GM19324 (cell line): ENCODE measurements around the gene ADAMTS14.

Source experiments
- ATAC-seq: cut with Tn5 transposase; IDR thresholded peaks from one replicate; pipeline ENCODE4 v1.9.1; 2021; ENCODE audit warnings: mild to moderate bottlenecking, moderate library complexity; ENCODE audit not compliant: unreplicated experiment, low FRiP score

Gene ADAMTS14

GRCh38 chr10:70744617-70745143 lies 72.4 kb downstream of the ADAMTS14 start:
- no peak for ATAC-seq

- no peak for ATAC-seq
Observed at GRCh38 chr10:70745555-70745954, 73.2 kb downstream of the ADAMTS14 start.

- no peak for ATAC-seq
Observed at GRCh38 chr10:70747192-70747965, 75.1 kb downstream of the ADAMTS14 start.

GRCh38 chr10:70748305-70748704 lies 76.0 kb downstream of the ADAMTS14 start:
- ATAC-seq: no peak

GRCh38 chr10:70748801-70749573 lies 76.7 kb downstream of the ADAMTS14 start:
- ATAC-seq: no peak

GRCh38 chr10:70749756-70750155 lies 77.5 kb downstream of the ADAMTS14 start:
- no peak for ATAC-seq

- ATAC-seq: no peak
Observed at GRCh38 chr10:70750156-70750703, 77.9 kb downstream of the ADAMTS14 start.

GRCh38 chr10:70751356-70751755 lies 79.0 kb downstream of the ADAMTS14 start:
- ATAC-seq: no peak

GRCh38 chr10:70751991-70752390 lies 79.7 kb downstream of the ADAMTS14 start:
- ATAC-seq: no peak

GRCh38 chr10:70752571-70752970 lies 80.3 kb downstream of the ADAMTS14 start:
- no peak for ATAC-seq

GRCh38 chr10:70753026-70753663 lies 80.8 kb downstream of the ADAMTS14 start:
- no peak for ATAC-seq

GRCh38 chr10:70753841-70754621 lies 81.7 kb downstream of the ADAMTS14 start:
- no peak for ATAC-seq

- ATAC-seq: no peak
Observed at GRCh38 chr10:70756700-70757360, 84.5 kb downstream of the ADAMTS14 start.

GRCh38 chr10:70757856-70758255 lies 85.5 kb downstream of the ADAMTS14 start:
- no peak for ATAC-seq

- no peak for ATAC-seq
Observed at GRCh38 chr10:70758757-70759514, 86.6 kb downstream of the ADAMTS14 start.

- no peak for ATAC-seq
Observed at GRCh38 chr10:70759781-70760180, 87.5 kb downstream of the ADAMTS14 start.

GRCh38 chr10:70760271-70760787 lies 88.0 kb downstream of the ADAMTS14 start:
- ATAC-seq: no peak

GRCh38 chr10:70761031-70761601 lies 88.8 kb downstream of the ADAMTS14 start:
- no peak for ATAC-seq
